ENCODE results near the gene SS18L1.

DNA sequence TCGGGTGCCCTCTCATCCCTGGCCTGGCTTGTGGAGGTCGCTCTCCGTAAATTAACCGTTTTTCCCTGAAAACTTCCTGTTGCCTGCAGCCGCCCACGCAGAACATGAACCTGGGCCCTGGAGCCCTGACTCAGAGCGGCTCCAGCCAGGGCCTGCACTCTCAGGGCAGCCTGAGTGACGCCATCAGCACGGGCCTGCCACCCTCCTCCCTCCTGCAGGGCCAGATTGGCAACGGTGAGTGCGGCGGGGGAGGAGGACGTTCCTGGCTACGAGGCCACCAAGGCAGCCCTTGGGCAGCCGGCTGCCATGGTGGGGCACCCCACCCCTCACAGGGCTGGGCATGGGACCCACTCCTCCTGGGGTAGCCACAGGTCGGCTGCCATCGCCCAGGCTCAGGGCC, 17.8 kb downstream of the SS18L1 start:
- no peak for TF ChIP-seq JUND (IDR thresholded peaks at IDR 0.05; ENCODE audit: low read depth, low read length)
- TF ChIP-seq CBFB (IDR thresholded peaks at IDR 0.05; ENCODE audit: low read depth), result no peak
- TF ChIP-seq CEBPB (IDR thresholded peaks at IDR 0.05; ENCODE audit: borderline replicate concordance in 1 of 2, low read depth in 2 of 2, low read length in 2 of 2), result no peak
- TF ChIP-seq, protein P1, sequence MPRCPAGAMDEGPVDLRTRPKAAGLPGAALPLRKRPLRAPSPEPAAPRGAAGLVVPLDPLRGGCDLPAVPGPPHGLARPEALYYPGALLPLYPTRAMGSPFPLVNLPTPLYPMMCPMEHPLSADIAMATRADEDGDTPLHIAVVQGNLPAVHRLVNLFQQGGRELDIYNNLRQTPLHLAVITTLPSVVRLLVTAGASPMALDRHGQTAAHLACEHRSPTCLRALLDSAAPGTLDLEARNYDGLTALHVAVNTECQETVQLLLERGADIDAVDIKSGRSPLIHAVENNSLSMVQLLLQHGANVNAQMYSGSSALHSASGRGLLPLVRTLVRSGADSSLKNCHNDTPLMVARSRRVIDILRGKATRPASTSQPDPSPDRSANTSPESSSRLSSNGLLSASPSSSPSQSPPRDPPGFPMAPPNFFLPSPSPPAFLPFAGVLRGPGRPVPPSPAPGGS (IDR thresholded peaks at IDR 0.05; ENCODE audit: borderline replicate concordance, insufficient read depth, low read depth, low read length, poor library complexity, severe bottlenecking), result no peak
- no peak for TF ChIP-seq POLR2AphosphoS5 (IDR thresholded peaks at IDR 0.05; ENCODE audit: low read length)
- TF ChIP-seq RBBP5 (conservative IDR thresholded peaks at IDR 0.05), result no peak
- TF ChIP-seq KLF5 (IDR thresholded peaks at IDR 0.05; ENCODE audit: partially characterized antibody), result no peak
- no peak for TF ChIP-seq TCF7 (IDR thresholded peaks at IDR 0.05; ENCODE audit: borderline replicate concordance)
- no peak for TF ChIP-seq CBX5 (IDR thresholded peaks at IDR 0.05; ENCODE audit: low read depth)
